H9 (cell line): ENCODE data around the gene FRAS1. TPM values are rescaled to one million over a fixed set of nuclear protein-coding genes. Genes with fewer than 3 reads are reported as not detected.
A peak's percentile ranks its signal among the peaks of the same experiment; 100 is the strongest.

Experiments used
- DNase-seq: peaks from one replicate; pipeline ENCODE4 v3.0.0-alpha.2; 2017
- H2AFZ ChIP-seq: one replicate; pipeline ENCODE4 v1.6.1; 2013; ENCODE audit warnings: mild to moderate bottlenecking, low read length, control low read depth, moderate library complexity
- H2AK5ac ChIP-seq: 2 replicates; pipeline ENCODE4 v1.6.1; 2013; ENCODE audit warnings: low read length, control low read depth, mixed read lengths; ENCODE audit not compliant: insufficient read length
- H2BK120ac ChIP-seq: one replicate; pipeline ENCODE4 v1.6.1; 2013; ENCODE audit warnings: low read depth, mild to moderate bottlenecking, low read length, control low read depth, inconsistent platforms; ENCODE audit not compliant: poor library complexity, severe bottlenecking
- H2BK12ac ChIP-seq: 2 replicates; pipeline ENCODE4 v1.6.1; 2013; ENCODE audit warnings: low read length, control low read depth, mixed read lengths, low read depth; ENCODE audit not compliant: insufficient read length
- H2BK15ac ChIP-seq: 2 replicates; pipeline ENCODE4 v1.6.1; 2013; ENCODE audit warnings: low read depth, low read length, control low read depth
- H2BK20ac ChIP-seq: one replicate; pipeline ENCODE4 v1.6.1; 2013; ENCODE audit warnings: low read depth, mild to moderate bottlenecking, low read length, control low read depth, inconsistent platforms; ENCODE audit not compliant: poor library complexity, severe bottlenecking
- H2BK5ac ChIP-seq: 2 replicates; pipeline ENCODE4 v1.6.1; 2013; ENCODE audit warnings: low read length, control low read depth, mixed read lengths; ENCODE audit not compliant: insufficient read length
- H3K14ac ChIP-seq: 2 replicates; pipeline ENCODE4 v1.6.1; 2013; ENCODE audit warnings: low read length, control low read depth; ENCODE audit not compliant: insufficient read depth
- H3K18ac ChIP-seq: 2 replicates; pipeline ENCODE4 v1.6.1; 2013; ENCODE audit warnings: low read depth, mild to moderate bottlenecking, mixed read lengths, low read length, control low read depth; ENCODE audit not compliant: insufficient read length
- H3K23ac ChIP-seq: 2 replicates; pipeline ENCODE4 v1.6.1; 2013; ENCODE audit warnings: low read length, control low read depth, mixed read lengths, low read depth; ENCODE audit not compliant: insufficient read length
- H3K23me2 ChIP-seq: 2 replicates; pipeline ENCODE4 v1.6.1; 2013; ENCODE audit warnings: low read depth, mild to moderate bottlenecking, mixed read lengths, low read length, control low read depth; ENCODE audit not compliant: insufficient read length, poor library complexity, severe bottlenecking
- H3K27ac ChIP-seq: 2 replicates; pipeline ENCODE4 v1.5.1; 2013; ENCODE audit warnings: low read length, control low read depth, mixed read lengths, low read depth; ENCODE audit not compliant: insufficient read length
- H3K27me3 ChIP-seq: 2 replicates; pipeline ENCODE4 v1.6.1; 2013; ENCODE audit warnings: low read length, control low read depth, inconsistent platforms; ENCODE audit not compliant: insufficient read depth
- H3K4ac ChIP-seq: 2 replicates; pipeline ENCODE4 v1.6.1; 2013; ENCODE audit warnings: low read depth, mild to moderate bottlenecking, control low read depth, inconsistent platforms, low read length, moderate library complexity
- H3K4me1 ChIP-seq: 2 replicates; pipeline ENCODE4 v1.6.1; 2013; ENCODE audit warnings: low read length, control low read depth, inconsistent platforms; ENCODE audit not compliant: insufficient read depth
- H3K4me2 ChIP-seq: 2 replicates; pipeline ENCODE4 v1.6.1; 2013; ENCODE audit warnings: low read length, control low read depth, mixed read lengths; ENCODE audit not compliant: insufficient read length, insufficient read depth
- H3K56ac ChIP-seq: 2 replicates; pipeline ENCODE4 v1.6.1; 2013; ENCODE audit warnings: low read depth, mild to moderate bottlenecking, mixed read lengths, low read length, control low read depth; ENCODE audit not compliant: insufficient read length
- H3K79me1 ChIP-seq: 2 replicates; pipeline ENCODE4 v1.6.1; 2013; ENCODE audit warnings: low read depth, mild to moderate bottlenecking, moderate library complexity, low read length, control low read depth, inconsistent platforms; ENCODE audit not compliant: insufficient read depth, poor library complexity, severe bottlenecking
- H3K79me2 ChIP-seq: 2 replicates; pipeline ENCODE4 v1.6.1; 2013; ENCODE audit warnings: low read length, control low read depth, inconsistent platforms; ENCODE audit not compliant: insufficient read depth
- H3K9ac ChIP-seq: 2 replicates; pipeline ENCODE4 v1.6.1; 2013; ENCODE audit warnings: low read length, control low read depth, mixed read lengths; ENCODE audit not compliant: insufficient read length; ENCODE audit errors: extremely low read depth
- H3K9me3 ChIP-seq: one replicate; pipeline ENCODE4 v1.6.1; 2013; ENCODE audit warnings: low read depth, low read length, inconsistent platforms; ENCODE audit not compliant: control insufficient read depth
- H3T11ph ChIP-seq: one replicate; pipeline ENCODE4 v1.6.1; 2013; ENCODE audit warnings: mild to moderate bottlenecking, low read length, control low read depth, inconsistent platforms
- H4K20me1 ChIP-seq: one replicate; pipeline ENCODE4 v1.6.1; 2013; ENCODE audit not compliant: control insufficient read depth, insufficient read length, insufficient read depth
- H4K5ac ChIP-seq: 2 replicates; pipeline ENCODE4 v1.6.1; 2013; ENCODE audit warnings: low read depth, mild to moderate bottlenecking, mixed read lengths, low read length, control low read depth; ENCODE audit not compliant: insufficient read length
- H4K8ac ChIP-seq: replicated peaks from 2 replicates; pipeline ENCODE4 v1.6.1; 2013; ENCODE audit warnings: low read length, control low read depth, mixed read lengths, low read depth; ENCODE audit not compliant: insufficient read length
- H4K91ac ChIP-seq: 2 replicates; pipeline ENCODE4 v1.6.1; 2013; ENCODE audit warnings: low read depth, mild to moderate bottlenecking, moderate library complexity, mixed read lengths, low read length, control low read depth; ENCODE audit not compliant: insufficient read length
- H3K27ac Mint-ChIP-seq, 3 experiments: 2 replicates in 2 of 3; 3 replicates in 1 of 3; pipeline ENCODE4 v1.8.0; 2020 to 2021; ENCODE audit warnings: mixed read lengths in 3 of 3, mild to moderate bottlenecking in 1 of 3, moderate library complexity in 1 of 3
- H3K27me3 Mint-ChIP-seq: 2 replicates; pipeline ENCODE4 v1.8.0; 2021; ENCODE audit warnings: low read depth, mild to moderate bottlenecking, moderate library complexity, mixed read lengths
- H3K36me3 Mint-ChIP-seq, 3 experiments: 2 replicates in 2 of 3; 3 replicates in 1 of 3; pipeline ENCODE4 v1.8.0; 2020 to 2021; ENCODE audit warnings: low read depth in 3 of 3, mixed read lengths in 3 of 3; ENCODE audit not compliant: insufficient read depth in 1 of 3
- H3K4me1 Mint-ChIP-seq, 2 experiments: 2 replicates each; pipeline ENCODE4 v1.8.0; 2020; ENCODE audit warnings: mixed read lengths in 2 of 2
- H3K4me3 Mint-ChIP-seq, 2 experiments: 2 replicates in 1 of 2; 3 replicates in 1 of 2; pipeline ENCODE4 v1.8.0; 2020 to 2021; ENCODE audit warnings: mild to moderate bottlenecking in 2 of 2, mixed read lengths in 2 of 2, moderate library complexity in 1 of 2
- H3K9me3 Mint-ChIP-seq, 2 experiments: 2 replicates in 1 of 2; 3 replicates in 1 of 2; pipeline ENCODE4 v1.8.0; 2020; ENCODE audit warnings: mild to moderate bottlenecking in 2 of 2, mixed read lengths in 2 of 2, moderate library complexity in 1 of 2
- CTCF ChIP-seq: fragments of 200-600 bp; sonication (generic); conservative IDR thresholded peaks from 3 replicates; pipeline ENCODE4 v1.8.0; 2021; ENCODE audit warnings: antibody characterized with exemption, mild to moderate bottlenecking
- WGBS: extraction: QIAGEN DNeasy Blood & Tissue Kit; methylation state at CpG from one replicate; pipeline ENCODE4 v1.1.7; 2013; ENCODE audit warnings: missing lambda C conversion rate, low lambda C conversion rate, mixed read lengths; ENCODE audit not compliant: insufficient read length; ENCODE audit errors: extremely low coverage; 5-methylcytosine and 5-hydroxymethylcytosine counted together
- total RNA-seq: library from RNA; stranded (reverse); gene quantifications from 2 replicates; pipeline ENCODE4 v1.2.1, GENCODE V29; 2021

The FRAS1 gene
- total RNA-seq, 1 experiment from 2014 or later: 58.5 TPM

DNA sequence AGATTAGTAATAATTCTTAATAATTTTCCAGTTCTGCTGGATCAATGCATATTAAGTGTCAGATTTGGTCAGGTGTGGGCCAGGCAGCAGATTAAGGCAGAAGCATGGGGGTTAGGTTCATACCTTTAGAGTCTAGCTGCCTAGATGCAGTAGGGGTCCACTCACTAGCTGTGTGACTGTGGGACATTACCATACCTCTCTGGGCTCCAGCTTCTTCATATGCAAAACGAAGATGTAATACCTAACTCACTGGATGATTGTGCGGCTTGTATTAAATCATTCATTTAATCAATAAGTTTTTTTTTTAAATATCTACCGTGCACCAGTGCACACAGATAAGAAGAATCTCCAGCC, 495.9 kb downstream of the FRAS1 start:
- Histone ChIP-seq H3K23me2 (peaks cover 7% of the 10 kb centered on the region), H2BK5ac (no peak overlapping the region), H3K27ac (peak overlapping the region; percentile 10), H4K20me1 (no peaks in the 10 kb centered on the region), H3K4me2 (peak overlapping the region; percentile 92), H4K91ac (no peak overlapping the region), H3K79me1 (no peaks in the 10 kb centered on the region), H3K9me3 (no peaks in the 10 kb centered on the region), H2BK120ac (no peak overlapping the region), H2BK20ac (no peak overlapping the region), H4K8ac (no peak overlapping the region), H3K23ac (no peak overlapping the region), H4K5ac (no peak overlapping the region), H3T11ph (peak overlapping the region; percentile 38), H3K4me1 (peaks cover 2% of the 10 kb centered on the region; the same call in 1 of the 2 replicates), H3K18ac (peak overlapping the region; percentile 3), H3K14ac (no peak overlapping the region), H3K4ac (no peak overlapping the region; the same call in 1 of the 2 replicates), H2BK12ac (no peak overlapping the region), H2BK15ac (no peak overlapping the region), H3K79me2 (no peaks in the 10 kb centered on the region), H3K56ac (no peak overlapping the region), H3K9ac (peak overlapping the region; percentile 33), H3K27me3 (peaks cover 6% of the 10 kb centered on the region; the same call in 1 of the 2 replicates), H2AK5ac (no peak overlapping the region), H2AFZ (no peak overlapping the region)
- Mint-ChIP-seq H3K27me3 (peaks cover 31% of the 10 kb centered on the region), H3K36me3 (peaks cover 0 to 17% (median 15%) of the 10 kb centered on the region in 3 experiments; a peak in 5 of 7 replicates), H3K9me3 (no peaks in the 10 kb centered on the region), H3K27ac (no peak overlapping the region), H3K4me1 (peaks cover 33 to 43% of the 10 kb centered on the region in 2 experiments), H3K4me3 (peak overlapping the region; percentile 63 to 85; a peak in 4 of 5 replicates)
- no peak for DNase-seq
- TF ChIP-seq CTCF: no peak
- WGBS: no CpG with 5 or more reads among the region's 3 CpGs
